CD4-positive, alpha-beta T cell (primary cell): ENCODE results near the gene PTGIS. TPM values are rescaled to one million over a fixed set of nuclear protein-coding genes. Genes with fewer than 3 reads are reported as not detected.

ENCODE experiments used
- ATAC-seq: fragments of 200-7000 bp; cut with Tn5 transposase; one replicate; pipeline ENCODE4 v1.10.0; 2022; ENCODE audit warnings: mild to moderate bottlenecking; ENCODE audit not compliant: poor library complexity
- CTCF ChIA-PET: fragments of 350-600 bp; sonication (Branson Sonifier 250); formaldehyde crosslinking; loops from one replicate; lab custom pipeline; 2021; ENCODE audit warnings: antibody characterized with exemption, inconsistent platforms; lab: Charles Lee
- POLR2A ChIA-PET: fragments of 350-600 bp; sonication (Branson Sonifier 250); formaldehyde crosslinking; loops from one replicate; lab custom pipeline; 2021; ENCODE audit warnings: antibody characterized with exemption, inconsistent platforms; lab: Charles Lee
- DNase-seq, 14 experiments: peaks; one replicate each; pipeline ENCODE4 v3.0.0-alpha.2; 2013 to 2020; ENCODE audit warnings: mixed read lengths in 2 of 14
- H3K27ac ChIP-seq, 2 donors: one replicate each; pipeline versions ENCODE4 v1.5.1 to v1.7.0; 2013; ENCODE audit warnings: low read length in 2 of 2, low read depth in 1 of 2, mild to moderate bottlenecking in 1 of 2
- H3K27me3 ChIP-seq, 2 experiments: 1 replicate in 1 of 2; 2 replicates in 1 of 2; pipeline versions ENCODE4 v1.6.1 to v1.7.0; 2013; ENCODE audit warnings: low read length in 2 of 2, control low read depth in 1 of 2, mild to moderate bottlenecking in 1 of 2, moderate library complexity in 1 of 2; ENCODE audit not compliant: insufficient read depth in 2 of 2, control insufficient read depth in 1 of 2
- H3K36me3 ChIP-seq: one replicate; pipeline ENCODE4 v1.6.1; 2013; ENCODE audit warnings: low read length, control low read depth; ENCODE audit not compliant: insufficient read depth
- H3K4me1 ChIP-seq: one replicate; pipeline ENCODE4 v1.6.1; 2013; ENCODE audit warnings: low read length, control low read depth; ENCODE audit not compliant: insufficient read depth
- H3K4me3 ChIP-seq: one replicate; pipeline ENCODE4 v1.5.1; 2013; ENCODE audit warnings: mild to moderate bottlenecking, low read length, moderate library complexity
- H3K9me3 ChIP-seq, 2 experiments: 1 replicate in 1 of 2; 2 replicates in 1 of 2; pipeline versions ENCODE4 v1.6.1 to v1.7.0; 2013; ENCODE audit warnings: low read length in 2 of 2, mild to moderate bottlenecking in 2 of 2, control low read depth in 1 of 2, moderate library complexity in 1 of 2; ENCODE audit not compliant: control insufficient read depth in 1 of 2, insufficient read depth in 1 of 2
- H3K27ac Mint-ChIP-seq: one replicate; pipeline ENCODE4 v1.8.0; 2020; ENCODE audit warnings: mixed read lengths
- H3K27me3 Mint-ChIP-seq: one replicate; pipeline ENCODE4 v1.8.0; 2021; ENCODE audit warnings: mixed read lengths
- H3K36me3 Mint-ChIP-seq: one replicate; pipeline ENCODE4 v1.8.0; 2021; ENCODE audit warnings: low read depth, mixed read lengths
- H3K4me1 Mint-ChIP-seq: one replicate; pipeline ENCODE4 v1.8.0; 2021; ENCODE audit warnings: low read depth, mixed read lengths
- H3K4me3 Mint-ChIP-seq: one replicate; pipeline ENCODE4 v1.8.0; 2020; ENCODE audit warnings: mild to moderate bottlenecking, mixed read lengths
- H3K9me3 Mint-ChIP-seq: one replicate; pipeline ENCODE4 v1.8.0; 2020; ENCODE audit warnings: mixed read lengths
- intact Hi-C, 2 experiments: fragments of 100-400 bp; cut with DNase I in 1 of 2; cut with micrococcal nuclease in 1 of 2; formaldehyde crosslinking; loops; one replicate each; pipeline versions ENCODE4 v1.15.1 to v1.9.0; 2023 to 2025; cut with DNase I, micrococcal nuclease
- total RNA-seq, 174 experiments: library from RNA in 2 of 174; stranded (reverse) in 2 of 174; gene quantifications; one replicate each; pipeline ENCODE4 v1.2.3 and lab custom pipeline; 2021 to 2026
- TF ChIP-seq, protein P1 (sequence below): fragments of 200-600 bp; IDR thresholded peaks from one replicate; pipeline ENCODE4 v1.8.0; 2022; ENCODE audit warnings: antibody characterized with exemption, mild to moderate bottlenecking

PTGIS gene
- total RNA-seq, 2 experiments from 2014 or later = not detected

DNA sequence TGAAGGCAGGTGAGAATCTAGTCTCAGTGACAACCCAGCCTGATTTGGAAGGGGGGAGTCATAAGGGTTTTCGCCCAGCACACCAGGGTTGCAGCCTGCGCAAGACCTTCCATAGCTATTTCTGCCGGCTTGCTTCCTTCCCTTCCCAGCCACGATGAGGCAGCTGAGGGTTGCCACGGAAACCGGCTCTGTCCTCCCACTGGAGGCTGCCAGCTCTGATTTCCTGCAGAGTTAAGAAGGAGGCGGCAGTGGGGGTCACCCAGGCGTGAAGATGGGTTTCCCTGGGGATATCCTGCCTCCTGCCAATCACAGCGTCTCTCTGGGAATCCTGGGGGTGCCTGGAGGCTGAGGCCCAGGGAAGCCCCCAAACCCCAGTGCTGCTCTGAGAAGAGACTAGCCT is 62.4 kb downstream of the PTGIS start:
- peaks cover 21 to 26% of the 10 kb centered on the region in 2 experiments for H3K27me3 ChIP-seq
- H3K27ac ChIP-seq = no peak overlapping the region
- ChIA-PET CTCF (no interaction called here), POLR2A (no interaction called here)
- H3K27ac Mint-ChIP-seq = no peak overlapping the region
- H3K4me3 Mint-ChIP-seq = no peak overlapping the region
- no peaks in the 10 kb centered on the region for H3K9me3 ChIP-seq
- H3K27me3 Mint-ChIP-seq = peaks cover 67% of the 10 kb centered on the region
- DNase-seq (no peak), ATAC-seq (no peak)
- TF ChIP-seq, protein P1, sequence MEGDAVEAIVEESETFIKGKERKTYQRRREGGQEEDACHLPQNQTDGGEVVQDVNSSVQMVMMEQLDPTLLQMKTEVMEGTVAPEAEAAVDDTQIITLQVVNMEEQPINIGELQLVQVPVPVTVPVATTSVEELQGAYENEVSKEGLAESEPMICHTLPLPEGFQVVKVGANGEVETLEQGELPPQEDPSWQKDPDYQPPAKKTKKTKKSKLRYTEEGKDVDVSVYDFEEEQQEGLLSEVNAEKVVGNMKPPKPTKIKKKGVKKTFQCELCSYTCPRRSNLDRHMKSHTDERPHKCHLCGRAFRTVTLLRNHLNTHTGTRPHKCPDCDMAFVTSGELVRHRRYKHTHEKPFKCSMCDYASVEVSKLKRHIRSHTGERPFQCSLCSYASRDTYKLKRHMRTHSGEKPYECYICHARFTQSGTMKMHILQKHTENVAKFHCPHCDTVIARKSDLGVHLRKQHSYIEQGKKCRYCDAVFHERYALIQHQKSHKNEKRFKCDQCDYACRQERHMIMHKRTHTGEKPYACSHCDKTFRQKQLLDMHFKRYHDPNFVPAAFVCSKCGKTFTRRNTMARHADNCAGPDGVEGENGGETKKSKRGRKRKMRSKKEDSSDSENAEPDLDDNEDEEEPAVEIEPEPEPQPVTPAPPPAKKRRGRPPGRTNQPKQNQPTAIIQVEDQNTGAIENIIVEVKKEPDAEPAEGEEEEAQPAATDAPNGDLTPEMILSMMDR = no peak
- no peaks in the 10 kb centered on the region for H3K36me3 Mint-ChIP-seq
- no peaks in the 10 kb centered on the region for H3K4me1 Mint-ChIP-seq
- H3K9me3 Mint-ChIP-seq = no peaks in the 10 kb centered on the region
- no peaks in the 10 kb centered on the region for H3K36me3 ChIP-seq
- no peak overlapping the region for H3K4me3 ChIP-seq
- intact Hi-C loops = no loop called here
- peaks cover 4% of the 10 kb centered on the region for H3K4me1 ChIP-seq

DNA sequence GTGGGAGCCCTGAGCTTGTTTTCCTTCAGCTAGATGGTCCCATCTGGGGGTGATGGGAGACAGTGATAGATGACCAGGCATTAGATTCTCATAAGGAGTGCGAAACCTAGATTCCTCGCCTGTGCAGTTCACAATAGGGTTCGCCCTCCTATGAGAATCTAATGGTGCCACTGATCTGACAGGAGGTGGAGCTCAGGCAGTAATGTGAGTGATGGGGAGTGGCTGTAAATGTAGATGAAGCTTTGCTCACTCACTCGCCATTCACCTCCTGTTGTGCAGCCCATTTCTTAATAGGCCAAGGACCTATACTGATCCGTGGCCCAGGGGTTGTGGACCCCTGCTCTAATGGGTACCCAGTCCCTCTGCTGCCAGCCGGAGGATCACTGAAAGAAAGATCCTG is 64.8 kb downstream of the PTGIS start:
- no peaks in the 10 kb centered on the region for H3K36me3 ChIP-seq
- ChIA-PET POLR2A (no interaction called here), CTCF (no interaction called here)
- no peaks in the 10 kb centered on the region for H3K9me3 ChIP-seq
- ATAC-seq (no peak), DNase-seq (no peak)
- H3K27me3 ChIP-seq = peaks cover 30 to 33% of the 10 kb centered on the region in 2 experiments
- no peak overlapping the region for H3K27ac Mint-ChIP-seq
- no peaks in the 10 kb centered on the region for H3K36me3 Mint-ChIP-seq
- TF ChIP-seq, protein P1 = no peak
- H3K4me1 Mint-ChIP-seq = no peaks in the 10 kb centered on the region
- no peaks in the 10 kb centered on the region for H3K9me3 Mint-ChIP-seq
- H3K4me3 Mint-ChIP-seq = no peak overlapping the region
- no peak overlapping the region for H3K27ac ChIP-seq
- H3K4me3 ChIP-seq = no peak overlapping the region
- intact Hi-C loops = no loop called here
- H3K4me1 ChIP-seq = peaks cover under 1% of the 10 kb centered on the region
- peaks cover 55% of the 10 kb centered on the region for H3K27me3 Mint-ChIP-seq

DNA sequence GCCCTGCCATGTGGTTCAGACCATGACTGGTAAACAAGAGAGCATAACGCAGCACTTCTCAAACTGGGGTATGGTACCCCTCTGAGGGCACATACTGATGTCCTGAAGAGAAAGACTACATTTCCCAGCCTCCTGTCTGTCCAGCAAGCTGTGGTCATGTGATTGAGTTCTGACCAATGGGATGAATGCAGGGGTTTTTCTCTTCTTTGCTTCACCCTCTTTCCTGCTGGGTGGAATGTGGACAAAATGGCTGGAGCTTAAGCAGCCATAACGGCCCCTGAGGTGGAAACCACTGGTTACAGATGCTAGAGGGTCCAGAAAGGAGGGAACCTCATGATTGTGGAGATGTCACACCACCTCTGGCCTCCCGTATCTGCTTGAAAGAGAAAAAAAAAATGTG is 66.0 kb downstream of the PTGIS start:
- Histone ChIP-seq H3K9me3 (no peaks in the 10 kb centered on the region), H3K4me3 (no peak overlapping the region), H3K27me3 (peaks cover 19 to 25% of the 10 kb centered on the region in 2 experiments), H3K4me1 (no peaks in the 10 kb centered on the region), H3K27ac (no peak overlapping the region), H3K36me3 (no peaks in the 10 kb centered on the region)
- ChIA-PET CTCF (no interaction called here), POLR2A (no interaction called here)
- ATAC-seq (no peak), DNase-seq (no peak)
- no peak overlapping the region for H3K4me3 Mint-ChIP-seq
- no peak overlapping the region for H3K27ac Mint-ChIP-seq
- H3K4me1 Mint-ChIP-seq = no peaks in the 10 kb centered on the region
- peaks cover 55% of the 10 kb centered on the region for H3K27me3 Mint-ChIP-seq
- H3K9me3 Mint-ChIP-seq = no peaks in the 10 kb centered on the region
- H3K36me3 Mint-ChIP-seq = no peaks in the 10 kb centered on the region
- TF ChIP-seq, protein P1 = no peak
- intact Hi-C loops = no loop called here
